ENCODE results near the gene AGPAT4.

DNA sequence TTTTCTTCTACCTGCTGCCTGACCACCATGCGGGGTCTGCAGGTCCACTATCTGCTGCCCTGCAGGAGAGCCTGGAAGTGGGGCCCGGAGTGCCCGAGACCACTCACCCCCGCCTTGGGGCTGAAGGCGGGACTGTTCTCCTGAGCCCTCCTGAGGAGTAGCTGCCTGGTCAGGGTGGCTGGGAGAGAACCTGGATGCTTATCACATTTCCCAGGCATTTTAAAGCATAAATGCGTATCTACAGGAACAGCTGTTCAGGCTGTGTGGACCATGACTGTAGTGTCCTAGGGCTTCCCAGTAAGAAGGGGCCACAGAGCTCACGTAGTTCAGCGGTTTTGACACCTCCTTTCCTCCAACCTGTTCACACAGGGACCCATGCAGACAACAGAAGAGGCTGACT lies 123.3 kb downstream of the AGPAT4 start:
- TF ChIP-seq, protein P1, sequence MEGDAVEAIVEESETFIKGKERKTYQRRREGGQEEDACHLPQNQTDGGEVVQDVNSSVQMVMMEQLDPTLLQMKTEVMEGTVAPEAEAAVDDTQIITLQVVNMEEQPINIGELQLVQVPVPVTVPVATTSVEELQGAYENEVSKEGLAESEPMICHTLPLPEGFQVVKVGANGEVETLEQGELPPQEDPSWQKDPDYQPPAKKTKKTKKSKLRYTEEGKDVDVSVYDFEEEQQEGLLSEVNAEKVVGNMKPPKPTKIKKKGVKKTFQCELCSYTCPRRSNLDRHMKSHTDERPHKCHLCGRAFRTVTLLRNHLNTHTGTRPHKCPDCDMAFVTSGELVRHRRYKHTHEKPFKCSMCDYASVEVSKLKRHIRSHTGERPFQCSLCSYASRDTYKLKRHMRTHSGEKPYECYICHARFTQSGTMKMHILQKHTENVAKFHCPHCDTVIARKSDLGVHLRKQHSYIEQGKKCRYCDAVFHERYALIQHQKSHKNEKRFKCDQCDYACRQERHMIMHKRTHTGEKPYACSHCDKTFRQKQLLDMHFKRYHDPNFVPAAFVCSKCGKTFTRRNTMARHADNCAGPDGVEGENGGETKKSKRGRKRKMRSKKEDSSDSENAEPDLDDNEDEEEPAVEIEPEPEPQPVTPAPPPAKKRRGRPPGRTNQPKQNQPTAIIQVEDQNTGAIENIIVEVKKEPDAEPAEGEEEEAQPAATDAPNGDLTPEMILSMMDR (IDR thresholded peaks at IDR 0.05; ENCODE audit: low read length) = no peak
- no peak for TF ChIP-seq EZH2 (IDR thresholded peaks at IDR 0.05; ENCODE audit: borderline replicate concordance, low read length)

Data from OCI-LY1 (cell line).